ENCODE results near the gene POU2F1. TPM values are rescaled to one million over a fixed set of nuclear protein-coding genes. Genes with fewer than 3 reads are reported as not detected.
A peak's percentile ranks its signal among the peaks of the same experiment; 100 is the strongest.
"Not testable (repeated sequence)": the region's sequence is repeated elsewhere in the genome, so short reads cannot be mapped to it uniquely, and the experiment has no call there.

Gene POU2F1
- total RNA-seq, 1 donor from 2014 or later = 4.7 TPM

DNA sequence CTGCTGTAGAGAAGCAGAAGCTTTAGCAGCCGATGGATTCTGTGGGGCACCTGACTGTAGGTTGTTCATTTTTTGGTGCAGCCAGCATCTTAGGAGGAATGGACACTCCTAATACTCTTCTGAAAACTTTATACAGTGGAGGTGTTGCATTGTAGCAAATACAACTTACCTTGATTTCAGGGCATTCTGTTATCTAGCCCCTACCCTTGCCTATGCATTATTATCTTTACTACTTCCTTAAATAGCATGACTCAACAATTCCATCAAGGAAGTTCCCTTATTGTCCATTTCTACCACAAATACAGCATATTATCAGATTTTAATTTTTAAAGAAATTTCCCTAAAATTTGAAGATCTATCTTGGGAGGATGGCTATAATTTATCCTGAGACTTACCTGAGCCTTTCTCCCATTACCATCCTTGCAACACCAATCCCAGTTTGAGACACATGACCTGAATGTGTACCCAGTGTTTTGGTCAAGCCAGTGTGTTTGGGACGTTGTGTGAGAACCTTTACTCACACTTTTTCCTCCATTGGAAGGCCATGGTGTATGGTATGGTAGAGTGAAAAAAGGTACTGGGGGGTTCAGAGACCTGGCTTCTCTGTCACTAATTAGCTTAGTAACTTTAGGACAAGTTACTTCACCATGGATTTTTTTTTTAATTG, 9.2 kb downstream of the POU2F1 start:
- ATAC-seq (no peak), DNase-seq (ENCODE audit: low spot score) (no peak)

DNA sequence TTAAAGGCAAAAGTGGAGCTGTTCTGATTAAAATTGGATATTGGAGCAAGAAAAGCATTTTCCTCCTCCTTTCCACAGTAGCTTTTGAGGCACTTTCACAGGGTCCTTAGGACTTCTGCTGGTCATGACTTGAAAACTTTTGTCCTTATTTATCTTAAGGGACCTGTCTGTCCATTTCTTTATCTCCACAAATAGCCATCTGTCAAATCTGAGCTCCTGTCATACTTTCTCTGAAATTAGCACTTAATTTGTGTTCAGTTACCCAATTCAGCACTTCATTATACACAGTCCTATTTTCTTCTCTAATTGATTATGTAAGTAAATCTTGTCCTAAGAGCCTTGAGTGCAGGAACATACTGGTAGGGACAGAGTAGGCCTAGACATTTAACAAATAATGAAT, 9.8 kb downstream of the POU2F1 start:
- DNase-seq (ENCODE audit: low spot score) = no peak
- no peak for ATAC-seq

DNA sequence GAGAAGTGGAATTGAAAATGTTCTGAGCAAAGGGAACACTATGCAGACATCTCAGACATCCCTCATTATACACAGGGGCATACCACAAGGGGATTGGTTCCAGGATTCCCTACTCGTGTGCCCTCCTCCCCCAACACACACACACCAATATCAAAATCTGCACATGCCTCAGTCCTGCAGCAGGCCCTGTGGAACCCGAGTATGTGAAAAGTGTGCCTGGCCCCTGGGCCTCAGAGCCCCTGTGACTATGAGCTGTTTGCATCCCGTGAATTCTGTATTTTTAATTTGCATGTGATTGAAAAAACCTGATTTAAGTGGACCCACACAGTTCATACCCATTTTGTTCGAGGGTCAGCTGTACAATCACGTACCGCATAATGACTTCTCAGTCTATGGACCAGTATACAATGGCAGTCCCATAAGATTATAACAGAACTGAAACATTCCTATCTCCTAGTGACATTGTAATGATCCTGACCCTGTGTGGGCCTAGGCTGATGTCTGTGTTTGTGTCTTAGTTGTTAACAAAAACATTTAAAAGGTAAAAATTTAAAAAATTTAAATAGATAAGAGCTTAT, 11.3 kb downstream of the POU2F1 start:
- no peak for DNase-seq (ENCODE audit: low spot score)
- no peak for ATAC-seq

GRCh38 chr1:167232801-167233200, 12.1 kb downstream of the POU2F1 start:
- no peak for ATAC-seq
- no peak for DNase-seq (ENCODE audit: low spot score)

DNA sequence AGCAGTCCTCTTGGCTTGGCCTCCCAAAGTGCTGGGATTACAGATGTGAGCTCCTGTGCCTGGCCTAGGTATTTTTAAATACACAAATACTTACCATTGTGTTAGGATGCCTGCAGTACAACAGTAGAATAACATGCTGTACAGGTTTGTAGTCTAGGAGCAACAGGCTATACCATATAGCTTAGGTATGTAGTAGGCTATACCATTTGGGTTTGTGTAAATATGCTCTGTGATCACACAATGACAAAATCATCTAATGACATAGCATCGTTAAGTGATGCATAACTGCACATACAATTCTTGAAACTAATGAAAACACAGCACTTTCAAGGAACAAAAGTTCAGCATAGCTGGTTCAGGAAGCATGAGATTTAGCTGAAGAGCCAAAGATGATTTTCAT, 12.7 kb downstream of the POU2F1 start:
- ATAC-seq = no peak
- DNase-seq (ENCODE audit: low spot score) = no peak

DNA sequence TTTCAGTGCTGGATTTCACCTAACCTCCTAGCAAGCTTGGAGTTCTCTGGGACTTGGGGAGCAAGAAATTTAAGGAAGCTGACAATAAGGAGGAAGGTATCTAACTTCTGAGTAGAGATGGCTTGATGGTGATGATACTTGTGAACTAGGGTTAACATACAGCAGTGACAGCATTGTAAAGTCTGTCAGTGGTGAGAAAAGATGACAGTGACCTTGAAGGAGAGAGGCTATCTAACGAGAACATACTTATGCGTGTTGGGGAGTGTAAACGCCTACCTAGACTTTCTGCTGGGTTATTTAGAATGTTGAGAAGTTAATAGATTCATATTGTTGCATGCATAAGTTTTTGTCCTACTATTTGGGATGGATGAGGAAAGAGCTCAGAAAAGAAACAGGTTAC, 16.3 kb downstream of the POU2F1 start:
- DNase-seq (ENCODE audit: low spot score) (no peak), ATAC-seq (no peak)

GRCh38 chr1:167238713-167239112, 18.0 kb downstream of the POU2F1 start:
- no peak for DNase-seq (ENCODE audit: low spot score)
- ATAC-seq = peak; percentile 84

- DNase-seq (ENCODE audit: low spot score) = no peak
- no peak for ATAC-seq
Measured at GRCh38 chr1:167239257-167239656, 18.6 kb downstream of the POU2F1 start.

DNA sequence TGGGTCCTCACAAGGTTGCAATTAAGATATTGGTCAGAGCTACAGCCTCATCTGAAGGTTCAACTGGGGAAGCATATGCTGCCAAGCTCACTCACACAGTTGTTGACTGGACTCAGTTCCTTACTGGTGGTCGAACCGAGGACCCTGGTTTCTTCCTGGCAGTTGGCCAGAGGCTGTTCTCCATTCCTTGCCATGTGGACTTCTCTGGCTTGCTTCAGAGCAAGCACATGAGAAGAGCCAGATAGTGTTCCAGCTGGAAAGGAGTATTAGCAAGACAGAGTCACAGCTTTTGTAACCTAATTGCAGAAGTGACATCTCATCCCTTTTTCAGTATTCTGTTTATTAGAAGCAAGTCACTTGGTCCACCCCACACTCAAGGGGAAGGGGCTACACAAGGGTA, 23.6 kb downstream of the POU2F1 start:
- DNase-seq (ENCODE audit: low spot score) (no peak), ATAC-seq (no peak)

GRCh38 chr1:167245168-167245567, 24.5 kb downstream of the POU2F1 start:
- not testable (repeated sequence) for ATAC-seq

DNA sequence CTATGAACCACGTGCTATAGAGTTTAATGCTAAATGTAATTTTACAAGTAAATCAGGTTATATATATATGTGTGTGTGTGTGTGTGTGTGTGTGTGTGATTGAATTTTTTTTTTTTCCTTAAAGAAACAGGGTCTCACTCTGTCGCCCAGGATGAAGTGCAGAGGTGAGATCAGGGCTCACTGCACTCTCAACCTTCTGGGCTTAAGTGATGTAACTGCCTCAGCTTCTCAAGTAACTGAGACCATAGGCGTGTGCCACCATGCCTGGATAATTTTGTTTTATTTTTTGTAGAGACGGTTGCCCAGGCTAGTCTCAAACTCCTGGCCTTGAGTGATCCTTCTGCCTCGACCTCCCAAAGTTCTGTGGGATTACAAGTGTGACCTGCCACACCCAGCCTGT, 26.3 kb downstream of the POU2F1 start:
- no peak for DNase-seq (ENCODE audit: low spot score)
- no peak for ATAC-seq

More at GRCh38 chr1:167245168-167245567, 24.5 kb downstream of the POU2F1 start:
- not testable (repeated sequence) for DNase-seq (ENCODE audit: low spot score)

DNA sequence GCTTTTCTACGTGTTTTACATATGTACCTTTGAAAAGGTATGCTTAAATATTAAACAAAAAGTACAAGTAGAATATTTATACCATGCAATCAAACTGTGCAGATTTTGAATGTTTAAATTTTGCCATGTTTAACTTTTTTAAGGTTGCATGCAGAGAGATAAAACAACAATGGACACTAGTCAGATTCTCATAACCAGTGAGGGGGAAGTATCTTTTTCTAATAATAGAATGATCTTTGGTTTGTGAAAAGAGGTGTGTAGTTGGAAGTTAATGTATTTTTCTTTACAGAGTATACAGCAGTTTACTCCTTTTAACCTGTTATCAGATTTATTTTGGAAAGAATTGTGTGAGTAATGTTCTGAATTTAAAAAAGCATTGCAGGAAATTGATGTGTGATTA, 27.1 kb downstream of the POU2F1 start:
- ATAC-seq = no peak
- DNase-seq (ENCODE audit: low spot score) = no peak

DNA sequence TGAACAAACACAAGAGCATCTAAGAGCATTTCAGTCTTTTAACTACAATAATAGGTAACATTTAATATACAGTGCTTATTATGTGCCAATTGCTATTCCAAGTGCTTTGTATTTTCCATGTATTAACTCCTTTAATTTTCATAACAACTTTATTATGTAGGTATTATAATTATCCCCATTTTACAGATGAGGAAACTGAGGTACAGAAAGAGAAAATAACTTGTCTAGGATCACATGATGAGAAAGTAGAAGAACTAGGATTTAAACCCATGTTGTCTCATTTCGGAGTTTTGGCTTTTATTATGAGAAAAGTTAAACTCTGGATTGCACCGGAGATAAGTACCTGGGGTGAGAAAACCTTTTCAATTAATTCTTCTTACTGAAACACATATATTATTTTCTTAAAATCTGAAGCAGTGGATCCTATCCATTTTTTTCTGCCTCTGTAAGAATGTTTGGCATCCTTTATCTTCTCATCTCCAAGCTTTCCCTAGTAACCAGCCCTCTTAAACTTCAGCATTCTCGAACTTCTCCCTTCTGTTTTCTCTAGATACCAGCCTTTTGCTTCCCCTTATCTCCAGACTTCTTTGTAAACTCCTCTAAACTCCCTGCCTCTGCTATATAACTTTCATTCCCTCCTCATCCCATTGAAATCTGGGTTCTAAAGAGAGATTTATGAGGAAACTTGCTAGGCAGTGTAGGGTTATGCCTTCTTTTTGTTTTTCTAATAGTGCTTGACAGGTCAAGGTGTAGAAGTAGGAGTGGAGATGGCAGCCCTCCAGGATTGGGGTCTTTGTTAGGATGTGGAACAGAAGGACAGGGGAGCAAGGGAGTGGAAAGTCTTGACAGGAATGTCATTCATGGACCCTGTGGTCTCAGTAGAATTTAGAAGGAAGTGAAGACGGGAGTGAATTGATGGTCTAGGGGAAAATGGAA, 28.3 kb downstream of the POU2F1 start:
- no peak for ATAC-seq
- no peak for DNase-seq (ENCODE audit: low spot score)

DNA sequence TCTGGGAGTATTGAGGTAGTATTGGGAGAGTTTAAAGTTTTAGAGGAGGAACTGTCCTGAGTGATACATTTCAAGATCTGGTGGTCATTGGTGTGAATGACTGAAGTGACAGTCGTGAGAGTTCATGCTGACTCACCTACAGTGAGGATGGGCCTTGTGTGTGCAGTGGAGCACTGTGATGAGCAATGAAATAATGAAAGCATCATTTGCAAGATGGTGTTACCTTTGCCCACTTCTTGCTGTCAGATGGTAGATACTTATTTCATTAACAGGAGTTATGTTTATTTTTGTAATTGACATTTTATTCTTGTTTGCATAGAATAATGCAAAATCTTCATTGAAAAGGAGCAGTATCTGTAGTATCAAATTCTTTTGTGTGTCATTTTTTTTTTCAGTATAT, 29.0 kb downstream of the POU2F1 start:
- DNase-seq (ENCODE audit: low spot score) = no peak
- ATAC-seq = no peak

- DNase-seq (ENCODE audit: low spot score) = no peak
- ATAC-seq = no peak
Measured at GRCh38 chr1:167250482-167250881, 29.8 kb downstream of the POU2F1 start.

- ATAC-seq = no peak
- no peak for DNase-seq (ENCODE audit: low spot score)
Measured at GRCh38 chr1:167251472-167251871, 30.8 kb downstream of the POU2F1 start.

- no peak for DNase-seq (ENCODE audit: low spot score)
- peak; percentile 28 for ATAC-seq
Measured at GRCh38 chr1:167252986-167253385, 32.3 kb downstream of the POU2F1 start.

DNA sequence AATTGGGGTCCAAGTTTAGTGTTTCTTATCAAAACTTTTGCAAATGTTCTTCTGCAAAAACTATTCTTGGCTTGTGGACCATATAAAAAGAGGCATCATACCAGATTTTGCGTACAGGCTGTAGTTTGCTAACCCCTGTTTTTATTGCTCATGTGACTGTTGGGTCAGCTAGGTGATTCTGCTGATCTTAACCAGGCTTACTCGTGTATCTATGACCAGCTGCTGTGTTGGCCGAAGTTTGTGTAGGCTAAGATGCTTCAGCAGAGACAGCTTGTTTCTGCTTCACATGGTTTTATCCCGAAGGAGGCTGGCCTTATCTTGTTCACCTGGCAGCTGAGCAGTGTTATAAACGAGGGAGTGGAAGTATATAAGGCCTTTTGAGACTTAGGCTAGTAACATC, 38.2 kb downstream of the POU2F1 start:
- DNase-seq (ENCODE audit: low spot score) = no peak
- no peak for ATAC-seq

DNA sequence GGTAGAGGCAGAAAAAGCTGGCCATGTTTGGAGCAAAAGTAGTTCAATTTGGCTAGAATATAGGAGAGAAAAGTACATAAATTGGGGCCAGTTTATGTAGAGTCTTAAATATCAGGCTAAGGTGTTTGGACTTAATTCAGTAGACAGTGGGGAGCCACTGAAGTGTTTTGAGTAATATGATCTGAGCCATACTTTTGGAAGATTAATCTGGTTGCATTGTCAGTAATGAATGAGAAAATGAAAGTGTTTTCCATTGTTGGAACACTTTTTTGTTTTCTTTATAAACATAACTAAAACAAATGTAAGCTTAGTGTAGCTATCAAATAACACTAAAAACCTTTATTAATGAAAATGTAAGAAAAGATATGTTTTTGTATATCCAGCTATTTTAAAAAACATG, 42.1 kb downstream of the POU2F1 start:
- DNase-seq (ENCODE audit: low spot score) (no peak), ATAC-seq (no peak)

GRCh38 chr1:167263344-167263743, 42.7 kb downstream of the POU2F1 start:
- no peak for ATAC-seq
- no peak for DNase-seq (ENCODE audit: low spot score)

GRCh38 chr1:167263819-167264464, 43.3 kb downstream of the POU2F1 start:
- no peak for DNase-seq (ENCODE audit: low spot score)

More at GRCh38 chr1:167263819-167264464, 43.3 kb downstream of the POU2F1 start:
- peak; percentile 14 for ATAC-seq
